HFFc6 (cell line): Measurements from ENCODE around the gene TMEM150B. TPM values are rescaled to one million over a fixed set of nuclear protein-coding genes. Genes with fewer than 3 reads are reported as not detected.

Experiments used
- DNase-seq: peaks from one replicate; pipeline ENCODE4 v3.0.0-alpha.2; 2018
- H3K27ac Mint-ChIP-seq: 2 replicates; pipeline ENCODE4 v1.8.0; 2020; ENCODE audit warnings: mild to moderate bottlenecking, mixed read lengths
- H3K27me3 Mint-ChIP-seq: 2 replicates; pipeline ENCODE4 v1.8.0; 2021; ENCODE audit warnings: mild to moderate bottlenecking, moderate library complexity, mixed read lengths; ENCODE audit not compliant: insufficient read depth
- H3K36me3 Mint-ChIP-seq: 2 replicates; pipeline ENCODE4 v1.8.0; 2021; ENCODE audit warnings: low read depth, mixed read lengths
- H3K4me1 Mint-ChIP-seq: 2 replicates; pipeline ENCODE4 v1.8.0; 2020; ENCODE audit warnings: low read depth, mixed read lengths
- H3K4me3 Mint-ChIP-seq: 2 replicates; pipeline ENCODE4 v1.8.0; 2020; ENCODE audit warnings: mild to moderate bottlenecking, moderate library complexity, mixed read lengths
- H3K9me3 Mint-ChIP-seq: 2 replicates; pipeline ENCODE4 v1.8.0; 2020; ENCODE audit warnings: mild to moderate bottlenecking, mixed read lengths
- long read RNA-seq: library from polyadenylated mRNA; unstranded; transcript quantifications from one replicate; pipeline ENCODE4 v2.0.0, GENCODE V29; 2019
- total RNA-seq, 6 experiments: library from RNA; stranded (reverse); fragmentation: NEBNext Ultra II Directional; extraction: Animal tissue kit (Norgen Biotek cat#: 25700); gene quantifications; 2 replicates in 1 of 6; 3 replicates in 5 of 6; pipeline ENCODE4 v1.2.3, GENCODE V29; 2021
- TF ChIP-seq, protein P1 (sequence below): fragments of 200-600 bp; sonication (generic); IDR thresholded peaks from 2 replicates; pipeline ENCODE4 v1.5.0; 2021; ENCODE audit warnings: antibody characterized with exemption, mild to moderate bottlenecking

TMEM150B gene
- total RNA-seq = not detected
- long read RNA-seq = 0 reads

DNA sequence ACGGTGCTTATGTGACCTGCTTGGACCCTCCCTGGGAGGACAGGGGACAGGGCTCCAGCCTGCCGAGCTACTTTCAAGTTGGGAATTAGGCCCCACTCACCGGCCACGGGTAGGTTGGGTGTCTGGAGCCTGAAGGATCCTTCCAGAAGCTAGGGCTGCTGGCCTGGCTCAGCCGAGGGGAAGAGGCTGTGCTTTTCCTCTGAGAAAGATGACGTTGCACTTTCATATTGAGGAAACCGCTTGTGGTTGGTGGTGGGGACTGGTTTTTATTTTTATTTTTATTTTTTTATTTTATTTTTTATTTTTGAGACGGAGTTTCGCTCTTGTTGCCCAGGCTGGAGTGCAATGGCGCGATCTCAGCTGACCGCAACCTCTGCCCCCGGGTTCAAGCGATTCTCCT is at the start of gene TMEM150B:
TSS of gene TMEM150B (minus strand) at position 170 of the 400 bp plus-strand sequence. CDS start 4,305 bp downstream, outside the sequence.
- TF ChIP-seq, protein P1, sequence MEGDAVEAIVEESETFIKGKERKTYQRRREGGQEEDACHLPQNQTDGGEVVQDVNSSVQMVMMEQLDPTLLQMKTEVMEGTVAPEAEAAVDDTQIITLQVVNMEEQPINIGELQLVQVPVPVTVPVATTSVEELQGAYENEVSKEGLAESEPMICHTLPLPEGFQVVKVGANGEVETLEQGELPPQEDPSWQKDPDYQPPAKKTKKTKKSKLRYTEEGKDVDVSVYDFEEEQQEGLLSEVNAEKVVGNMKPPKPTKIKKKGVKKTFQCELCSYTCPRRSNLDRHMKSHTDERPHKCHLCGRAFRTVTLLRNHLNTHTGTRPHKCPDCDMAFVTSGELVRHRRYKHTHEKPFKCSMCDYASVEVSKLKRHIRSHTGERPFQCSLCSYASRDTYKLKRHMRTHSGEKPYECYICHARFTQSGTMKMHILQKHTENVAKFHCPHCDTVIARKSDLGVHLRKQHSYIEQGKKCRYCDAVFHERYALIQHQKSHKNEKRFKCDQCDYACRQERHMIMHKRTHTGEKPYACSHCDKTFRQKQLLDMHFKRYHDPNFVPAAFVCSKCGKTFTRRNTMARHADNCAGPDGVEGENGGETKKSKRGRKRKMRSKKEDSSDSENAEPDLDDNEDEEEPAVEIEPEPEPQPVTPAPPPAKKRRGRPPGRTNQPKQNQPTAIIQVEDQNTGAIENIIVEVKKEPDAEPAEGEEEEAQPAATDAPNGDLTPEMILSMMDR = no peak
- Mint-ChIP-seq H3K27ac (no peak within 1 kb of the TSS), H3K36me3 (no peaks in the 10 kb centered on the region), H3K4me3 (no peak within 1 kb of the TSS), H3K9me3 (no peaks in the 10 kb centered on the region), H3K27me3 (peaks cover 23% of the 10 kb centered on the region), H3K4me1 (peaks cover 23% of the 10 kb centered on the region)
- no peak for DNase-seq

DNA sequence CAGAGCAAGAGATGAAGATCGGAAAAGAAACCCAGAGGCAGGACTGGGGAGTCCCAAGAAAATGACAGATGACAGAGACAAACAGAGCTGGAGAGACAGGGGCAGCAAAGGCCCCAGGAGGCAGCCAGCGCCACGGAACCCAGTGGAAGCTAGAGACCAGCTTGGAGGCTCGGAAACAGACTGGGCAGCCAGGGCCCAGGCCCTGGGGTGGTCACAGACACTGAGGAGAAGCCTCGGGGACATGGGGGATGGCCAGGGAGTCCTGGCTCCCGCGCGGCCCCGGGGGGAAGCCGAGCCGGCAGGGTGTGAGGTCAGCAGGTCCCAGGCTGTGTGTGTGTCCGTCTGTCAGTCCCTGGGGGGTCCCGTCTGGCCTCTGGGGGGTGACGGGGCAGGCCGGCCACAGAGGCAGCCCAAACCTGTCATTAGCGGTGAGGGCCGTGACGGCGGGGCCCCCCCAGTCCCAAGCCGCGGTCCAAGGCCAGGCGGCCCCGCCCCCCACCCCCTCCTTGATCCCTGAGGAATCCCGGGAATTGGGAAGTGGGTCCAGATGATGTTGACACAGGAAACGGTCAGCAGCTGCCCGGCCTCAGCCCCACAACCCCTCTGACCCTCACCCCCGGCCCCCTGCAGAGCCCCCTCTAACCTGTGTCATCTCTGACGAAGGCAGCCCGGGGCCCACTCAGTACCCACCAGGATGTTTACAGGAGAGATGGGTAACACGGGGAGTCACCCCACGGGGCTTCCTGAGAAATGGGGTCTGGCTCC is 49.0 kb upstream of the TMEM150B start:
- Mint-ChIP-seq H3K4me1 (peaks cover 28% of the 10 kb centered on the region), H3K9me3 (no peaks in the 10 kb centered on the region), H3K4me3 (peak overlapping the region; percentile 62), H3K27me3 (no peaks in the 10 kb centered on the region), H3K27ac (peak overlapping the region; percentile 90), H3K36me3 (no peaks in the 10 kb centered on the region)
- no peak for DNase-seq
- TF ChIP-seq, protein P1 = no peak

- H3K27ac Mint-ChIP-seq = peak overlapping the region; percentile 90
- H3K4me3 Mint-ChIP-seq = peak overlapping the region; percentile 62
- TF ChIP-seq, protein P1 = no peak
- H3K27me3 Mint-ChIP-seq = no peaks in the 10 kb centered on the region
- no peaks in the 10 kb centered on the region for H3K36me3 Mint-ChIP-seq
- H3K9me3 Mint-ChIP-seq = no peaks in the 10 kb centered on the region
- DNase-seq = no peak
- peaks cover 28% of the 10 kb centered on the region for H3K4me1 Mint-ChIP-seq
Measured at GRCh38 chr19:55373306-55373992, 48.3 kb upstream of the TMEM150B start.

DNA sequence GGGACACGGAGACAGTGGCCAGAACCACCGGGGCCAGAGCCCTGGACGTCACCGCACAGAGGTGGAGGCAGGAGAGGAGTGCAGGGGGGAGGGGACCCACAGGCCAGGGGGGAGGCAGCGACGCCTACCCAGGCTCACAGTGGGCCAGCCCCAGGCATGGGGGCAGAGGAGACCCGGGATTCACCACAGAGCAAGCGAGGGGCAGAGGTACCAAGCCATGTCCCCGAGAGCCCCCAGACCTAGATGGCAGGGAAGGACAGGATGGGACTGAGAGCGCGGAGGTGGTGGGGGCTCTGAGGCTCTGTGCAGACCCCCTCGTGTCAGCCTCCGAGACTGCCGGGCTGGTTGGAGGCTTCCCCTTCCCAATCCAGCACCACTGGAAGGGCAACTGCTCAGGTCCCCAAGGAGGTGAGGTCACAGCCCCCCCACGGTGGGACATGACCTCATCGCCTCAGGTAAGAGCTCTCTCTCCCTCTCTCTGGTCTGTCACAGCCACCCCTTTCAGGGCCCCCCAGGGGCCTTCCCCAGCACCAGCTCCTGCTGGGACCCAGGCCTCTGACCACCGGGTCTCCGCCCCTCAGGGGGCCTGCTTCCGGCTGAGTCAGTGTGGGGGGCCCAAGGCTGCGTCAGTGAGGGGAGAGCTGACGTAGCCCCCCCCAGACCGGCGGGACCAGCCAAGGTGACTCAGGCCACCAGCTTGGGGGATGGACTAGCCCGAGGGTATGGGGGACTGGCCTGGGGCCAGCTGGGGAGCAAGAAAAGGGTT is 47.4 kb upstream of the TMEM150B start:
- H3K9me3 Mint-ChIP-seq = no peaks in the 10 kb centered on the region

More for the DNA sequence above, 47.4 kb upstream of the TMEM150B start:
- DNase-seq = peak; percentile 63
- Mint-ChIP-seq H3K4me3 (0 out of 2 replicates have a peak overlapping the region, but pooled peaks have one; percentile 26), H3K27me3 (no peaks in the 10 kb centered on the region; the same call in 1 of the 2 replicates), H3K36me3 (peaks cover 4% of the 10 kb centered on the region; the same call in 1 of the 2 replicates), H3K27ac (peak overlapping the region; percentile 90), H3K4me1 (peaks cover 28% of the 10 kb centered on the region)
- TF ChIP-seq, protein P1 = no peak
